ENCODE data around the gene ESR2.

- no peak for TF ChIP-seq CTCF (IDR thresholded peaks at IDR 0.05)
- TF ChIP-seq EP300 (IDR thresholded peaks at IDR 0.05) = no peak
- no peak for TF ChIP-seq POLR2A (IDR thresholded peaks at IDR 0.05)
These were observed 115.4 kb downstream of the ESR2 start for GRCh38 chr14:64178814-64179213.
